CD4-positive, CD25-positive, alpha-beta regulatory T cell (primary cell): ENCODE measurements around the gene EXD1. TPM values are rescaled to one million over a fixed set of nuclear protein-coding genes. Genes with fewer than 3 reads are reported as not detected.
"Not testable (repeated sequence)": the region's sequence is repeated elsewhere in the genome, so short reads cannot be mapped to it uniquely, and the experiment has no call there.

Experiments used
- ATAC-seq, 2 donors: fragments of 150-1000 bp; cut with Tn5 transposase; one replicate each; pipeline ENCODE4 v1.10.0; 2021; ENCODE audit warnings: low read depth in 2 of 2, moderate number of reproducible peaks in 2 of 2, moderate library complexity in 1 of 2
- DNase-seq, 3 donors: peaks; one replicate each; pipeline versions ENCODE4 v3.0.0 to v3.0.0-alpha.2; 2012 to 2022; ENCODE audit warnings: mixed read lengths in 1 of 3
- H3K27ac ChIP-seq: one replicate; pipeline ENCODE4 v1.7.0; 2013; ENCODE audit warnings: mild to moderate bottlenecking, low read length; ENCODE audit not compliant: insufficient read depth, poor library complexity, severe bottlenecking
- H3K27me3 ChIP-seq: one replicate; pipeline ENCODE4 v1.7.0; 2013; ENCODE audit warnings: low read length; ENCODE audit not compliant: control insufficient read depth, insufficient read depth
- H3K36me3 ChIP-seq: one replicate; pipeline ENCODE4 v1.7.0; 2013; ENCODE audit warnings: mild to moderate bottlenecking, low read length, moderate library complexity; ENCODE audit not compliant: control insufficient read depth, insufficient read depth
- H3K4me1 ChIP-seq: 2 replicates; pipeline ENCODE4 v1.7.0; 2013; ENCODE audit warnings: mild to moderate bottlenecking, low read length; ENCODE audit not compliant: insufficient read depth, control insufficient read depth, poor library complexity, severe bottlenecking
- H3K4me3 ChIP-seq: one replicate; pipeline ENCODE4 v1.7.0; 2013; ENCODE audit warnings: low read depth, mild to moderate bottlenecking, low read length, moderate library complexity
- H3K9me3 ChIP-seq, 2 experiments: 1 replicate in 1 of 2; 2 replicates in 1 of 2; pipeline ENCODE4 v1.7.0; 2013; ENCODE audit warnings: low read length in 2 of 2, mild to moderate bottlenecking in 1 of 2, moderate library complexity in 1 of 2; ENCODE audit not compliant: control insufficient read depth in 2 of 2
- H3K27ac Mint-ChIP-seq, 3 donors: one replicate each; pipeline ENCODE4 v1.8.0; 2020 to 2022; ENCODE audit warnings: mild to moderate bottlenecking in 3 of 3, mixed read lengths in 3 of 3, moderate library complexity in 2 of 3
- H3K27me3 Mint-ChIP-seq: one replicate; pipeline ENCODE4 v1.8.0; 2022; ENCODE audit warnings: mild to moderate bottlenecking, mixed read lengths
- H3K36me3 Mint-ChIP-seq: one replicate; pipeline ENCODE4 v1.8.0; 2020; ENCODE audit warnings: mixed read lengths
- H3K4me1 Mint-ChIP-seq, 4 donors: one replicate each; pipeline ENCODE4 v1.8.0; 2020 to 2022; ENCODE audit warnings: mixed read lengths in 4 of 4, mild to moderate bottlenecking in 1 of 4
- H3K4me3 Mint-ChIP-seq, 4 donors: one replicate each; pipeline ENCODE4 v1.8.0; 2020 to 2022; ENCODE audit warnings: mild to moderate bottlenecking in 4 of 4, mixed read lengths in 4 of 4, moderate library complexity in 3 of 4
- H3K9me3 Mint-ChIP-seq, 7 donors: one replicate each; pipeline ENCODE4 v1.8.0; 2020 to 2022; ENCODE audit warnings: mixed read lengths in 7 of 7, mild to moderate bottlenecking in 3 of 7, moderate library complexity in 2 of 7
- polyA plus RNA-seq, 4 donors: library from polyadenylated mRNA; unstranded; fragments of 300-500 nt; fragmentation: Illumina TruSeq; gene quantifications; one replicate each; pipeline ENCODE4 v1.2.3, GENCODE V29; 2021
- total RNA-seq: library from RNA; stranded (reverse); gene quantifications from one replicate; pipeline ENCODE4 v1.2.3, GENCODE V29; 2022

Gene EXD1
- total and polyA plus RNA-seq, 5 donors from 2014 or later, result not detected

- H3K4me3 Mint-ChIP-seq, H3K4me3 ChIP-seq, DNase-seq, H3K4me1 ChIP-seq, H3K9me3 Mint-ChIP-seq, H3K27me3 ChIP-seq, H3K9me3 ChIP-seq, H3K27ac ChIP-seq, H3K27me3 Mint-ChIP-seq, ATAC-seq, H3K27ac Mint-ChIP-seq, H3K4me1 Mint-ChIP-seq: not testable (repeated sequence)
- peaks cover 41% of the 10 kb centered on the region for H3K36me3 Mint-ChIP-seq
- peaks cover 14% of the 10 kb centered on the region for H3K36me3 ChIP-seq
These were observed 30.4 kb upstream of the EXD1 start for GRCh38 chr15:41260924-41261323.

GRCh38 chr15:41259546-41260189 is 29.1 kb upstream of the EXD1 start:
- H3K27me3 Mint-ChIP-seq, result no peaks in the 10 kb centered on the region
- H3K9me3 Mint-ChIP-seq, result no peaks in the 10 kb centered on the region
- ATAC-seq, result no peak
- H3K36me3 Mint-ChIP-seq, result peaks cover 39% of the 10 kb centered on the region
- Histone ChIP-seq H3K27ac (no peak overlapping the region), H3K4me1 (no peaks in the 10 kb centered on the region), H3K4me3 (no peak overlapping the region), H3K36me3 (peaks cover 14% of the 10 kb centered on the region), H3K9me3 (no peaks in the 10 kb centered on the region), H3K27me3 (no peaks in the 10 kb centered on the region)
- no peak overlapping the region for H3K27ac Mint-ChIP-seq
- no peak for DNase-seq
- no peaks in the 10 kb centered on the region for H3K4me1 Mint-ChIP-seq
- no peak overlapping the region for H3K4me3 Mint-ChIP-seq

- Histone ChIP-seq H3K27ac (no peak overlapping the region), H3K36me3 (peaks cover 12% of the 10 kb centered on the region), H3K4me1 (no peaks in the 10 kb centered on the region), H3K27me3 (no peaks in the 10 kb centered on the region), H3K9me3 (no peaks in the 10 kb centered on the region), H3K4me3 (no peak overlapping the region)
- Mint-ChIP-seq H3K36me3 (peaks cover 44% of the 10 kb centered on the region), H3K9me3 (no peaks in the 10 kb centered on the region), H3K27ac (peak overlapping the region in 1 of 3 donors; percentile 3), H3K27me3 (no peaks in the 10 kb centered on the region), H3K4me1 (peaks cover 0 to 2% (median 0%) of the 10 kb centered on the region in 4 donors), H3K4me3 (no peak overlapping the region)
- DNase-seq (no peak), ATAC-seq (no peak)
These were observed 28.4 kb upstream of the EXD1 start for GRCh38 chr15:41258750-41259471.

GRCh38 chr15:41256577-41257038 is 26.1 kb upstream of the EXD1 start:
- Histone ChIP-seq H3K4me1 (no peaks in the 10 kb centered on the region), H3K27me3 (no peaks in the 10 kb centered on the region), H3K27ac (no peak overlapping the region), H3K36me3 (peaks cover 3% of the 10 kb centered on the region), H3K4me3 (no peak overlapping the region), H3K9me3 (no peaks in the 10 kb centered on the region)
- H3K27me3 Mint-ChIP-seq, result no peaks in the 10 kb centered on the region
- H3K4me1 Mint-ChIP-seq, result peaks cover 0 to 2% (median 0%) of the 10 kb centered on the region in 4 donors
- DNase-seq, result no peak
- no peak for ATAC-seq
- no peaks in the 10 kb centered on the region for H3K9me3 Mint-ChIP-seq
- H3K36me3 Mint-ChIP-seq, result peaks cover 32% of the 10 kb centered on the region
- no peak overlapping the region for H3K4me3 Mint-ChIP-seq
- no peak overlapping the region for H3K27ac Mint-ChIP-seq

- Mint-ChIP-seq H3K4me1 (peaks cover 0 to 2% (median 0%) of the 10 kb centered on the region in 4 donors), H3K4me3 (no peak overlapping the region), H3K9me3 (no peaks in the 10 kb centered on the region), H3K27me3 (no peaks in the 10 kb centered on the region), H3K36me3 (peaks cover 36% of the 10 kb centered on the region), H3K27ac (no peak overlapping the region)
- no peak for DNase-seq
- no peaks in the 10 kb centered on the region for H3K4me1 ChIP-seq
- peaks cover 3% of the 10 kb centered on the region for H3K36me3 ChIP-seq
- ATAC-seq, result no peak
- no peak overlapping the region for H3K4me3 ChIP-seq
- no peaks in the 10 kb centered on the region for H3K27me3 ChIP-seq
- H3K9me3 ChIP-seq, result no peaks in the 10 kb centered on the region
- H3K27ac ChIP-seq, result no peak overlapping the region
These were observed 25.5 kb upstream of the EXD1 start for GRCh38 chr15:41256103-41256502.

- Histone ChIP-seq H3K4me1 (no peaks in the 10 kb centered on the region), H3K27me3 (no peaks in the 10 kb centered on the region), H3K4me3 (no peak overlapping the region), H3K27ac (no peak overlapping the region), H3K36me3 (peaks cover 3% of the 10 kb centered on the region), H3K9me3 (no peaks in the 10 kb centered on the region)
- DNase-seq, result no peak
- no peaks in the 10 kb centered on the region for H3K27me3 Mint-ChIP-seq
- ATAC-seq, result no peak
- no peak overlapping the region for H3K4me3 Mint-ChIP-seq
- H3K9me3 Mint-ChIP-seq, result no peaks in the 10 kb centered on the region
- peaks cover 37% of the 10 kb centered on the region for H3K36me3 Mint-ChIP-seq
- H3K27ac Mint-ChIP-seq, result peak overlapping the region in 1 of 3 donors; percentile 34
- H3K4me1 Mint-ChIP-seq, result peaks cover 0 to 2% (median 0%) of the 10 kb centered on the region in 4 donors
These were observed 24.0 kb upstream of the EXD1 start for GRCh38 chr15:41254560-41254959.

GRCh38 chr15:41251411-41251810 is 20.9 kb upstream of the EXD1 start:
- no peaks in the 10 kb centered on the region for H3K9me3 ChIP-seq
- peaks cover 17% of the 10 kb centered on the region for H3K36me3 Mint-ChIP-seq
- no peak overlapping the region for H3K4me3 Mint-ChIP-seq
- H3K4me1 Mint-ChIP-seq, result peaks cover 0 to 2% (median 0%) of the 10 kb centered on the region in 4 donors
- H3K9me3 Mint-ChIP-seq, result no peaks in the 10 kb centered on the region
- no peak overlapping the region for H3K4me3 ChIP-seq
- H3K27me3 Mint-ChIP-seq, result no peaks in the 10 kb centered on the region
- ATAC-seq, result no peak
- H3K27ac ChIP-seq, result no peak overlapping the region
- H3K4me1 ChIP-seq, result no peaks in the 10 kb centered on the region
- DNase-seq, result no peak
- no peaks in the 10 kb centered on the region for H3K27me3 ChIP-seq
- no peak overlapping the region for H3K27ac Mint-ChIP-seq
- peaks cover 3% of the 10 kb centered on the region for H3K36me3 ChIP-seq

GRCh38 chr15:41250745-41251144 is 20.2 kb upstream of the EXD1 start:
- H3K36me3 Mint-ChIP-seq, result peaks cover 17% of the 10 kb centered on the region
- H3K9me3 Mint-ChIP-seq, H3K4me1 Mint-ChIP-seq, ATAC-seq, H3K4me3 Mint-ChIP-seq, DNase-seq, H3K27me3 Mint-ChIP-seq, H3K27ac Mint-ChIP-seq, H3K9me3 ChIP-seq, H3K27ac ChIP-seq, H3K4me3 ChIP-seq, H3K36me3 ChIP-seq, H3K27me3 ChIP-seq, H3K4me1 ChIP-seq: not testable (repeated sequence)
